Measurements from ENCODE around the gene ZNF521.
"Not testable (repeated sequence)": the region's sequence is repeated elsewhere in the genome, so short reads cannot be mapped to it uniquely, and the experiment has no call there.

Gene ZNF521

DNA sequence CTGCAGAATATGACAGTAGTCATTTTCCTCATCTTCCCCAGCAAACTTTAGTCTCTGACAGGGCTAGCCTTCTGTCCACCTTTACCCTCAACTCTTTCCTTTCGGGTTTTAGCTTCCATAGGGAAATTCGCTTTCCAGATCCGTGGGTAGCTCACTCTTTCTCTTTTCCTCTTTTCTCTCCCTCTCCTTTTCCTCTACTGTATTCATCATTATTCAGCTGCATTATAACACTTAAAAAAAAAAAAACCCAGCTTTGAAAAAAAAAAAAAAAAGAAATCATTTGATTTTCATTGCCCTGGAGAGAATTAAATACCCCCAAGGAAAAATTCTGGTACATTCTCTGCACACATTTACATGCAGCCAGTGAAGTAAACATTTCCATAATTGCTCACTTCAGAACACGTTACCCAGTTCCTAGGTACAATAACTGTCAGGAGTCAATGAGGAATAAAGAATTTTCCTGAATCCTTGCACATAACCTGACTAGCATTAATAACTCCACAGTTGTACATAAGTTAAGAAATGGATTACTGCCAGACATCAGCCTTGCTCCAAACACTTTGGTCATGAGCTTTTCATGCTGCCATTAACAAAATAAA lies 63.5 kb downstream of the ZNF521 start:
- DNase-seq: no peak

- no peak for DNase-seq
Measured at GRCh38 chr18:25287106-25287505, 64.9 kb downstream of the ZNF521 start.

DNA sequence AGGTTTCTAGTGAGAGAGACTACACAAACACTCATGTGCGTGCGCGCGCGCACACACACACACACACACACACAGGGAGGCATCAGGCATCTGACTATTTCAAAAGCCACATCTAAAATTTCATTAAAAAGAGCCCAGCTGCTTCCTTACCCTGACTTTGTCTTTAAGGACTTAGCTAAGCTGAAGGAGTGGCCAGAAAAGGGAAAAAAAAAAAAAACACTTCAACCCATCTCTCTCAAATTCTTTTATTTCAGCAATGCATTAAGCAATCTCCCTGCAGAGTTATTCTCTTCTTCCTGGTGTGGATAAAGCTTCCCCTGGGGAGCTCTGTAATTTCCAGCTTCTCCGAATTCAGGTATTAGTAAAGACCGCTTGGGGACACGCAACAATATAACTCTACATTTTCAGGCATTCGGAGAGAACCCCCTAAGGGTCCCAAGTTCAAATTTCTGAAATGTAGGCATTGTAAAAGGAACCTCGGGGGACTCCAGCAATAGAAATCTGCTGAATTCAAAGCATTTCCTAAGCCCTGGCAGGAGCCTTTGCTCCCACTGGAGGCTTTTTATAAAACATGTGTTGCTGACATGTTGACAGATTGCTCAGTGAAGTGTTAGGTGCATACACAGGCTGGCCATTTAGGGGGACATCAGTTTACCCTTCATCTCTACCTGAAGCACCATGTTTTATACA lies 67.0 kb downstream of the ZNF521 start:
- DNase-seq: no peak

- no peak for DNase-seq
Measured at GRCh38 chr18:25284281-25284680, 67.7 kb downstream of the ZNF521 start.

DNA sequence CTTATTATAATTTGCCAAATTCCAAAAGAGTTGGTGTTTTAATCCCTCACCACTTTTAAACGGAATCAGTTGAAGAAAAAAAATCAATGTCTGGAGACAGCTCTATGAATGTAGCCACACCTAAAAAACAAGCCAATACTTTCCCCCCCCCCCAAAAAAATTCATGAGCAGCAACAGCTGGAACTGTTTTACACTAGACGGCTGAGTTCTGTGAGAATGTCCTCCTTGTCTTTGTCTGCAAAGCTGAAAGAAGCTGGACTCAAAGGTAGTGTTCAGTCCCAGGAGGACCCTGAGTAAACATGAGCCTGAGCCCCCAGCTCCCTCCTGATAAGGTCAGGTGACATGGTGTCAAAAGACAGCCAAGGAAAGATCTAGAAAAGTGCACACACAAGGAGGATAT lies 68.2 kb downstream of the ZNF521 start:
- no peak for DNase-seq

GRCh38 chr18:25282896-25283703 lies 68.9 kb downstream of the ZNF521 start:
- no peak for DNase-seq

- DNase-seq: no peak
Measured at GRCh38 chr18:25282282-25282681, 69.7 kb downstream of the ZNF521 start.

DNA sequence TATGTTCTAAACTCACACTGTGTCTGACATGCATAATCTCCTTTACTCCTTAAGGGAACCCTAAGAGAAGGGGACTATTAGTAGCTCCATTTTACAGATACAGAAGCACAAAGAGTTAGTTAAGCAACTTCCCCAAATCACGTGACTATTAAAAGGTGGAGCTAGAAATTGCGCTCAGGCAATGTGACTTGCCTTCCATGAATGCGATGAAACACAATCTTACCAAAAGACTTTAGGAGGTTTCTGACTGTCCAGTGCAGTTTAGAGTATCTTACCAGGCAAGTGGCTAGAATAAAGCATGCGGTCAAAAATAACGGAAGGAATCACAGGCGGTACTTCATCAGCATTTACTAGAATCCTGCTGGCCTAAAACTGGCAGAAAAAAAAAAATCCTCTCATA lies 70.4 kb downstream of the ZNF521 start:
- no peak for DNase-seq

- no peak for DNase-seq
Measured at GRCh38 chr18:25279961-25280360, 72.0 kb downstream of the ZNF521 start.

DNA sequence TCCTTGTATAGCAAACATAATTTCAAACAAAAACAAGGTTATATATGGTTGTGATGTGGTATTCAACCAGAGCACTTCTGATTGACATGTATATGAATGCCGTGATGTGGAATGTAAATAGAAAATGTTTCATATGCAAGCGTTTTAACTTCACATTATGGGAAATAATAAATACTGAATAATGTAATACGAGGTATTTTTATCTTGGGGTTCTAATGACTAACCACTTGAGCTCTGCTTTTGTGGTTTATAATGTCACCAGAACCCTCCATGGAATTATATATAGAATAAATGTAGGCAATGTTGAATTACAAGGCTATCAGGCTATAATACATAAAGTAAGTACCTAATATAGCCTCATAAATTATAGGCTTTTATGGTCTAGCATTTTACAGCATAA lies 72.4 kb downstream of the ZNF521 start:
- DNase-seq: no peak

DNA sequence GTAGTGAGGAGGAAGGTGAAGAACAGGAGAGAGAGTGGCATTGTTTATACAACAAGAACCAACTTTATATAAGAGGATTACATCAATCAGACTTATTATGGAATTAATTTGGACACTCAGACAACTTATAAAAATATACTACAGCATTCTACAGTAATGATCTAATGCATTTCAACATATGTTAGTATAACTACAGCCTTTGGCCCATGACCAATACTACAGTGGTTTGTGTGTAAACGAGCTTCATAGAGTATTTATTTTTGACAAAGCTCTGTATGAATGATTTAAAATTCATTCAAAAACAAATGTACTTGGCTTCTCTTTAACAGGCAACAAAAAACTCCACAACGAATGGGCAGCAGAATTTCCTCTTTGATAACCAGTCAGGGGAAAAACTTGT lies 72.8 kb downstream of the ZNF521 start:
- DNase-seq: no peak

DNA sequence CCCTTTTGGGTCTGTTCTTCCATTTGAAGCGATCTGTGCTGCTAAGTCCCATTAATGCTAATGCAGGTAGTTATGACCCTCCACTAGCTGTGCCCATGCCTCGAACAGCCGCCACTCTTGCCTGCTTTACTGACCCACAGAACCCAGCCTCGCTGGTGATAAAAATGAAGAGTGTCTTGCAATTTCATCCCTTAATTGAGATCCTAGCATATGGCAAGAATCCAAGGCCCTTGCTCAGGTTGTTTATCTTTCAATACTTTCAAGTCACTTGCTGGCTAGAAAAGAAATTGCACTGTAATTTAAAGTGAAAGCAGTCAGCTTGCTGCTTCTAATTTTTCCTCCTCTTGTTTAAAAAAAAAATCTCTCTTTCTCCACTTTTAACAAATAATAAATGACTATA lies 73.6 kb downstream of the ZNF521 start:
- DNase-seq: no peak

DNA sequence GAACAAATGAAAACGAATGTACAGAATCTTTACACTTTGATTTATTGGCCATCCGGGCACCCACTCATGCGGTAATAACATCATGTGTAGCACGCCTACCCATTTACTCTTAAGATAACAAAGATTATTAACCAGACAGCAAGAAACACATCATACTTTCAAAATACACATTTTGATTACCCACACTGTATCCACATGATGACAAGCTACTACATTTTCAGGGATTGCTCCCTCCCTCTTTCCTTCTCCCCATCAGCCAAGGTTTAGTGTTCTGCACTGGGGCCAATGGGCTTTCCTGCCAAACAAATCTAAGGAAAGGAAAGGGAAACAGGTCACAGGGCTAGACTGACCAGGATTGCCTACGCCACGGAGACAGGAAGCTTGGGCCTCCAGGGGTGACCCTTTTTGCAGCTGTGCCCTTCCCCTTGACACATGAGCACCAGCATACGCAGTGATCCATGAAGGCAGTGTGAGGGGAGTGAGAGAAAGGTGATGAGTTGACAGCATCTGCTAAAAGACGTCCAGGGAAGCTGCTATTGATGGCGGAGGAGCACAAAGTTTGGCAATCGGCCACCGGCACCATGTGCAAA lies 76.5 kb downstream of the ZNF521 start:
- peak; percentile 18 for DNase-seq

- DNase-seq: no peak
Measured at GRCh38 chr18:25274926-25275325, 77.0 kb downstream of the ZNF521 start.

- not testable (repeated sequence) for DNase-seq
Measured at GRCh38 chr18:25266931-25267527, 84.9 kb downstream of the ZNF521 start.

DNA sequence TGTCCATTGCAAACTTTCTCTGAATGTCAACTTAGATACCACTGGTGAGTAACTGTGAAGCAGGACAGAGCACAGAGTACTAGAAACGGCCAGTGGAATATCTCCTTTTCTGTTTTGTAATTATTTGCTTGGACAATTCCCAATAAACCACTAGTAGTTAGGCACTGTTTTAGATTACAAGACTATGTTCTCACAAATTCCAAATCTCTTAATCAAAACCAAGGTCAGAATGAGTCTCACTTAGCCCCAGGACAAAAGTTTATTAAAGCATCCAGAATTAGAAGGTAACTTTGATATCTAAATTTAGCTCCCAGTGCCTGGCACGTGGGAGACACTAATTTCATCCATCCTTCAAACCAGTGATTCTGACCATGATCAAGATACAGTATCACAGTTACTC lies 89.0 kb downstream of the ZNF521 start:
- DNase-seq: no peak

GRCh38 chr18:25261768-25262167 lies 90.2 kb downstream of the ZNF521 start:
- DNase-seq: no peak

DNA sequence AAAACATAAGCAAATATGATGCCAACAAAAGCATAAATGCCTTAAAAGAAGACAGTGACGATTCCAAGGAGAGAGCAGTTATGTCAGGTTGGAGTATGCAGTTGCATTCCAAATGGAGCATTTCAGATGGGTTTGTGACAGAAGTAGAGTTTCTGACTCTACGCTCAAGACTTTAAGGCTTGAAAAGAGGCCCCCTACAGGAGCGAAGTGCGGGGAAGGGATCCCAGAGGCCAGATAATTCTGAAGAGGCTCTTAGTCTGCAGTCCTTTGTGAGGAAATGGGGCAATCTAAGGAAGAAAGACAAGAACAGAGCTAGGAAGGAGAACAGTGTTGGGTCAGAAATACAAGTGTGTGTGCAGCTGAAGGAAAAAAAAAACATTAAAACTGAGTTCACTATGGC lies 95.5 kb downstream of the ZNF521 start:
- no peak for DNase-seq

DNA sequence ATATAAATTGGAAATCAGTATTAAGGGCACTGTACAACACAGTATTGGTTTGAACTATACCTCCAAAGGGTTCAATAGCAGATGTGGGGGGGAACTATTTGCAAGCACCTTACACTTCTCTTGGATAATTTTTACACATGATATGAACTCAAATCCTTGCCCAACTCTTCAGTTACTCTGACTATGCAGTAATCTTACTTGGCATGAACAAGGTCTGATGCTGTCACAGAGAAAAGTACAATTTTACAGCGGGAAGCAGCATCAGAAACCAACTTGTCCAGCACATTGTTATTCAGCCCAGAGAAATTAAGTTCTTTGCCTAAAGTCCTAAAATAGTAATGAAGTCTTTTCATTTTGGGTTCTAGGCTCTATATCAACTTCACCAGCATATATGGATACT lies 98.2 kb downstream of the ZNF521 start:
- DNase-seq: no peak

GRCh38 chr18:25253136-25253535 lies 98.8 kb downstream of the ZNF521 start:
- DNase-seq: no peak

GRCh38 chr18:25251068-25251467 lies 100.9 kb downstream of the ZNF521 start:
- DNase-seq: no peak

- DNase-seq: no peak
Measured at GRCh38 chr18:25250474-25250851, 101.5 kb downstream of the ZNF521 start.

DNA sequence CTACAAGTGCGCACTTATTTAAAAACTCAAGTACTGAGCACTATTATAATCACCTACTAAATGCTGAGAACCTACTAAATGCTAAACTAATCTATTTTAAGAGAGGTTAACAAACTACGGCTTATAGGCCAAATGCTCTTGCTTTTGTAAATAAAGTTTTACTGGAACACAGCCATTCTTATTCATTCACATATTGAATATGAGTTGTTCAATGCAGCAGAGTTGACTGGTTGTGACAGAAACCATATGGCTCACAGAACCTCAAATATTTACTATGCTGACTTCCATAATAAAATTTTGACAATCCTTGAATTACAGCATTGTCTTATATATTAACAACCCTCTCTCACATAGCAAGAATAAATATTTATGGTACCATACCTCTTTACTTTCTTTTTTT lies 103.2 kb downstream of the ZNF521 start:
- no peak for DNase-seq

Measured in NCI-H510A (cell line).